Measurements from ENCODE around the gene HS3ST3A1. TPM values are rescaled to one million over a fixed set of nuclear protein-coding genes. Genes with fewer than 3 reads are reported as not detected.

HS3ST3A1 gene
- total and polyA plus RNA-seq, 5 donors from 2014 or later = 1.8 to 8.3 (median 7.4) TPM

DNA sequence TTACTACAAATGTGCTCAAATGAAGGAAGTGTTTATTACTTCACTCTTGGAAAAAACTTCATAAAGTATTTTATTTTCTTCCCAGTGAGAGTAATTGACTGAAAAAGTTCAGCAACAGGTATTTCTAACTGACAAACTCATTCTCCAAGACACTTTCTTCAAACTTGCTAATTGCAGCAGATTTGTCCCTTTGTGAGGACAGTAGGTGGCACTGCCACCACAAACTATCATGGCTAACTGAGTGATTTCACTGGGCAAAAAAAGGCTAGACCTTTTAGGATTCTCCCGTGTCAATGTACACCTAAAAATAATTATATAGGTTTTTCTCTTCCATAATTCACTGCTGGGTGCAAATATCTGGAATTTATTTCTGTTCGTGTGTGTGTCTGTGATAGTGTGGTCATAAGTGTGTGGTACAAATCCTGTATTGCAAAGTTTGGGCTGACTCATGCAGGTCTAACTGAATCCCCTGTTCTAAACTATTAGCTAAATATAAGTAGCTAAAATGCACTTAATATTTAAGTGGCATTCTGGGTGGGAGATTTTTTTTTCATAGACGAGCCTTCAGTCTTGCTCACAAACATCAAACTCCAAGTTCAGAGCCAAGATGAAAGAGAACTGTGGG, 3.9 kb downstream of the HS3ST3A1 start:
- peaks cover 5 to 12% (median 9%) of the 10 kb centered on the region in 4 donors for H3K4me1 Mint-ChIP-seq
- H3K27ac Mint-ChIP-seq = peak overlapping the region in 1 of 3 donors; percentile 66
- H3K36me3 ChIP-seq (ENCODE audit: control insufficient read depth, insufficient read depth, low read length) = no peaks in the 10 kb centered on the region
- H3K27ac ChIP-seq (ENCODE audit: insufficient read depth, low read length, poor library complexity, severe bottlenecking) = no peak overlapping the region
- no peaks in the 10 kb centered on the region for H3K9me3 ChIP-seq (ENCODE audit: control insufficient read depth in 2 of 2, low read length in 2 of 2)
- H3K4me3 ChIP-seq (ENCODE audit: low read depth, low read length) = no peak overlapping the region
- H3K9me3 Mint-ChIP-seq = peaks cover 0 to 4% (median 0%) of the 10 kb centered on the region in 7 donors
- H3K27me3 Mint-ChIP-seq = peaks cover 51% of the 10 kb centered on the region
- peaks cover 21% of the 10 kb centered on the region for H3K4me1 ChIP-seq (ENCODE audit: control insufficient read depth, insufficient read depth, low read length, poor library complexity, severe bottlenecking)
- DNase-seq = peak; percentile 15 to 69 (median 58)
- H3K27me3 ChIP-seq (ENCODE audit: control insufficient read depth, insufficient read depth, low read length) = peaks cover 20% of the 10 kb centered on the region
- peak in 1 of 2 donors; percentile 62 for ATAC-seq (ENCODE audit: low read depth in 2 of 2)
- no peak overlapping the region for H3K4me3 Mint-ChIP-seq
- no peaks in the 10 kb centered on the region for H3K36me3 Mint-ChIP-seq

DNA sequence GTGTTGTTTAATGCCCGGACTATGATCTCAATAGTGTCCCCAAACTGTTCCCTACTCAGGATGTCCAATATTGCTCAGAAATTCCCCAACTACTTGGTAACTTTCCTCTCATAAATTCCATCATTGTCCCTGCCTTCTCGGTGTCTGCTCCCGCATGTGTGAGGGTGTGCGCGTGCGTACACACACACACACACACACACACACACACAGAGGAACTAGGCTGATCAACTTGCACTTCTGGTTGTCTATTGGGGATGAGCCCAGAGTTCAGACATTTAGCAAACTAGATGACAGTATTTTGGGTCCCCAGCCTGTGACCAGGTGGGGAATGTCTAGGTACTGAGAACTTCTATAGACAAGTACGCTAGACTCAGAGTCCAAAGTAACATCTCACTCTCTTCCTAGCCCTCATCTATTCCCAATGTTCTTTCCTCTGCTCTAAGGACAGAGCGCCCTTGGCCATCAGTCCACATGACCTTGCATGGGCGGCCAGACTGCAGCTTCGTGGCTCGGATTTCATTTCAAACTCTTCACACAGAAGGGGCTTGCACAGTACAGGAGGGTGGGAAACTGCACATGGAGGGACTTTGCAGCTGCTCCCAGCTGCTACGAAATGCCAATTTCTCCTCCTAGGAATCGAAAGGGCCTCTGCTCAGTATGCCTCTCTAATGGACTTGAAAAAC, 5.3 kb downstream of the HS3ST3A1 start:
- no peak overlapping the region for H3K4me3 Mint-ChIP-seq
- H3K4me3 ChIP-seq (ENCODE audit: low read depth, low read length) = no peak overlapping the region
- H3K36me3 ChIP-seq (ENCODE audit: control insufficient read depth, insufficient read depth, low read length) = no peaks in the 10 kb centered on the region
- H3K9me3 Mint-ChIP-seq = no peaks in the 10 kb centered on the region
- ATAC-seq (ENCODE audit: low read depth in 2 of 2) = no peak
- H3K36me3 Mint-ChIP-seq = no peaks in the 10 kb centered on the region
- peaks cover 10% of the 10 kb centered on the region for H3K4me1 ChIP-seq (ENCODE audit: control insufficient read depth, insufficient read depth, low read length, poor library complexity, severe bottlenecking)
- peaks cover 44% of the 10 kb centered on the region for H3K27me3 Mint-ChIP-seq
- H3K27me3 ChIP-seq (ENCODE audit: control insufficient read depth, insufficient read depth, low read length) = peaks cover 20% of the 10 kb centered on the region
- no peak overlapping the region for H3K27ac ChIP-seq (ENCODE audit: insufficient read depth, low read length, poor library complexity, severe bottlenecking)
- H3K4me1 Mint-ChIP-seq = peaks cover 4 to 8% (median 5%) of the 10 kb centered on the region in 4 donors
- H3K9me3 ChIP-seq (ENCODE audit: control insufficient read depth in 2 of 2, low read length in 2 of 2) = no peaks in the 10 kb centered on the region
- DNase-seq = no peak
- H3K27ac Mint-ChIP-seq = no peak overlapping the region

DNA sequence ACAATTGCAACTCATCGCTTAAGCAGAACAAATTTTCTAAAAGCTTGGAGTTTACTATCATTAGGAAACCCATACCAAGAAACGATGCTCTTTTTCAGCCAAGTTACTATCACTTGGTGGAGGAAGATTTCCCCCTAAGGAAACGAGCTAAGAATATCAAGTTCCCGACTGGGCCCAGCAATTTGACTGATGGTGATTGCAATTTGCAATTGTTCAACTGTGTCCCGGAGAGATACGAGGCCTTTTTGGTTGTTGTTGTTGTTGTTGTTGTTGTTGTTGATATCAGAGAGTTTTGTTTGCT, 6.2 kb downstream of the HS3ST3A1 start:
- DNase-seq = no peak
- H3K9me3 Mint-ChIP-seq = no peaks in the 10 kb centered on the region
- no peak overlapping the region for H3K4me3 Mint-ChIP-seq
- H3K36me3 Mint-ChIP-seq = no peaks in the 10 kb centered on the region
- no peak overlapping the region for H3K27ac Mint-ChIP-seq
- peaks cover 4 to 8% (median 5%) of the 10 kb centered on the region in 4 donors for H3K4me1 Mint-ChIP-seq
- Histone ChIP-seq H3K36me3 (ENCODE audit: control insufficient read depth, insufficient read depth, low read length) (no peaks in the 10 kb centered on the region), H3K9me3 (ENCODE audit: control insufficient read depth in 2 of 2, low read length in 2 of 2) (no peaks in the 10 kb centered on the region), H3K27ac (ENCODE audit: insufficient read depth, low read length, poor library complexity, severe bottlenecking) (no peak overlapping the region), H3K27me3 (ENCODE audit: control insufficient read depth, insufficient read depth, low read length) (peaks cover 20% of the 10 kb centered on the region), H3K4me1 (ENCODE audit: control insufficient read depth, insufficient read depth, low read length, poor library complexity, severe bottlenecking) (peaks cover 1% of the 10 kb centered on the region), H3K4me3 (ENCODE audit: low read depth, low read length) (no peak overlapping the region)
- H3K27me3 Mint-ChIP-seq = peaks cover 42% of the 10 kb centered on the region
- ATAC-seq (ENCODE audit: low read depth in 2 of 2) = no peak

DNA sequence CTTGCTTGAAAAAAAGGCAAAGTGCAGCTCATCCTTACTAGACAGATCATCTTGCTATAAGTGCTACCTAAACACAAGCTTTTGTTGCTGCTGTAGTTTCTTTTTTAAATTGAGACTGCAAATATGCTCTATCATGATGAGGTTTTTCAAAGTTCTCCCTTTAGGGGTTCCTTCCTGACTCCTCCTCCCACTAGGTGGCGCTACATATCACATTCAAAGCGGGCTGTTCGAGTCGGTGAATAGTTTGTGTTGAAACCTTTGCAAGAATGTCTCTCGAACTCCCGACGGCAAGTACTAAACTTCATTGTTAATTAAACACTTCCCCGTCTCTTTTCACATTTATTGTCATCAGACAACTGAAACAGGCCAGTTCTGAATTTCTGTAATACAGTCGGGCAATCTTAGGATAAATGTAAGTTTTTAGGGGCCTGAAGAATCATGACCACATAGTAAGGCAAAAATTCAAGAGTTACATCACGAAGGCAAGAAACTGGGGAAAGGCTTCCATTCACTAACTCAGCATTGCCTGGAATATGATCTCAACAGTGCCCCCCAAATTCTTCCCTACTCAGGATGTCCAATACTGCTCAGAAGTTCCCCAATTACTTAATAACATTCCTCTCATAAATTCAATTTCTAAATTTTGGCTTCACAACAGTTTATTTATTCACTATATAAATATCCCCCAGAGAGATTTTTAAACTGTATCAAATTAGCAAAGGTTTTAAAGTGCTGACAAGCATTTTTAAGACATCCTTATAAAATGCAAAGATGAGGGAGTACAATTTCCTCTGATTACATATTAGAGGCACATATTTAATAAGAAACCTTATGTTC, 6.7 kb downstream of the HS3ST3A1 start:
- peaks cover 42% of the 10 kb centered on the region for H3K27me3 Mint-ChIP-seq
- H3K4me1 Mint-ChIP-seq = peaks cover 3 to 6% (median 5%) of the 10 kb centered on the region in 4 donors
- Histone ChIP-seq H3K4me3 (ENCODE audit: low read depth, low read length) (no peak overlapping the region), H3K9me3 (ENCODE audit: control insufficient read depth in 2 of 2, low read length in 2 of 2) (no peaks in the 10 kb centered on the region), H3K27me3 (ENCODE audit: control insufficient read depth, insufficient read depth, low read length) (peaks cover 18% of the 10 kb centered on the region), H3K27ac (ENCODE audit: insufficient read depth, low read length, poor library complexity, severe bottlenecking) (no peak overlapping the region), H3K4me1 (ENCODE audit: control insufficient read depth, insufficient read depth, low read length, poor library complexity, severe bottlenecking) (no peaks in the 10 kb centered on the region), H3K36me3 (ENCODE audit: control insufficient read depth, insufficient read depth, low read length) (no peaks in the 10 kb centered on the region)
- H3K9me3 Mint-ChIP-seq = no peaks in the 10 kb centered on the region
- H3K27ac Mint-ChIP-seq = no peak overlapping the region
- ATAC-seq (ENCODE audit: low read depth in 2 of 2) = peak; percentile 85 to 87
- H3K36me3 Mint-ChIP-seq = no peaks in the 10 kb centered on the region
- peak; percentile 68 to 87 (median 83) for DNase-seq
- H3K4me3 Mint-ChIP-seq = no peak overlapping the region

DNA sequence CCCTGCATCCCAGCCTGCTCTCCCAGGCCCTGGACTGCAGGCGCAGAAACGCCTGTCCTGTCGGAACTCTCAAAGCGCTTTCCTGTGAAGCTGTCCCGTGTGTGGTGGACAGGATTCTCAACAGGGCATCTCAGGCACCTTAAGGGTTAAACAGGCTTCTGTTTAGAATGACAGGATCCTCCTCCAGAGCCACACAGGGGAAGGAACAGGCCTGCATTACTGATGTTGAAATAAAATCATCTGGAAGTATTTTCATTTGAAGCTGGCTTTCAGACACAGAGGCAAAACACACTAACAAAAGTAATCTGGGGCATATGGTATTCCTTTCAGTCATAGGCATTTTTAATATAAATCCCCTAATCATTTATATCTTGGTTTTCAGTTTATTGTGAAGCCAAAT, 7.4 kb downstream of the HS3ST3A1 start:
- peaks cover 11% of the 10 kb centered on the region for H3K27me3 ChIP-seq (ENCODE audit: control insufficient read depth, insufficient read depth, low read length)
- no peaks in the 10 kb centered on the region for H3K36me3 ChIP-seq (ENCODE audit: control insufficient read depth, insufficient read depth, low read length)
- no peaks in the 10 kb centered on the region for H3K4me1 ChIP-seq (ENCODE audit: control insufficient read depth, insufficient read depth, low read length, poor library complexity, severe bottlenecking)
- Mint-ChIP-seq H3K27ac (no peak overlapping the region), H3K4me3 (no peak overlapping the region), H3K27me3 (peaks cover 40% of the 10 kb centered on the region), H3K9me3 (no peaks in the 10 kb centered on the region), H3K36me3 (no peaks in the 10 kb centered on the region), H3K4me1 (peaks cover 0 to 5% (median 5%) of the 10 kb centered on the region in 4 donors)
- DNase-seq = no peak
- ATAC-seq (ENCODE audit: low read depth in 2 of 2) = no peak
- H3K27ac ChIP-seq (ENCODE audit: insufficient read depth, low read length, poor library complexity, severe bottlenecking) = no peak overlapping the region
- no peak overlapping the region for H3K4me3 ChIP-seq (ENCODE audit: low read depth, low read length)
- H3K9me3 ChIP-seq (ENCODE audit: control insufficient read depth in 2 of 2, low read length in 2 of 2) = no peaks in the 10 kb centered on the region

DNA sequence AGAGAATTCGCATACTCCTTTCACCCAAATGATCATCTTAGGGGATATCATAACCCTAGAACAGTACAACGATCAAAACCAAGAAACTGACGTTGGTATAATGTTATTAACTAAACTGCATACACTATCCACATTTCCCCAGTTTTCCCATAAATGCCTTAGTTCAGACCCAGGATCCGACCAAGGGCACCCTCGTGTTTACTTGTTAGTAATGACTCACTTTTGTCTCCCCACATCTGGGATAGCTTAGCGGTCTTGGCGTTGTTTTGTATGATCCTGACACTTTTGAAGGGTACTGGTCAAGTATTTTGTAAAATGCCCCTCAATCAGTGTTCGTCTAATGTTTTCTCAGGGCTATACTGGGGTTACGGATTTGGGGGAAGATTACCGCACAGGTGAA, 8.0 kb downstream of the HS3ST3A1 start:
- Histone ChIP-seq H3K4me3 (ENCODE audit: low read depth, low read length) (no peak overlapping the region), H3K36me3 (ENCODE audit: control insufficient read depth, insufficient read depth, low read length) (no peaks in the 10 kb centered on the region), H3K9me3 (ENCODE audit: control insufficient read depth in 2 of 2, low read length in 2 of 2) (no peaks in the 10 kb centered on the region), H3K27me3 (ENCODE audit: control insufficient read depth, insufficient read depth, low read length) (peaks cover 6% of the 10 kb centered on the region), H3K4me1 (ENCODE audit: control insufficient read depth, insufficient read depth, low read length, poor library complexity, severe bottlenecking) (no peaks in the 10 kb centered on the region), H3K27ac (ENCODE audit: insufficient read depth, low read length, poor library complexity, severe bottlenecking) (no peak overlapping the region)
- H3K27me3 Mint-ChIP-seq = peaks cover 34% of the 10 kb centered on the region
- no peak for DNase-seq
- H3K27ac Mint-ChIP-seq = no peak overlapping the region
- peaks cover 0 to 5% (median 5%) of the 10 kb centered on the region in 4 donors for H3K4me1 Mint-ChIP-seq
- H3K4me3 Mint-ChIP-seq = no peak overlapping the region
- H3K9me3 Mint-ChIP-seq = no peaks in the 10 kb centered on the region
- H3K36me3 Mint-ChIP-seq = no peaks in the 10 kb centered on the region
- no peak for ATAC-seq (ENCODE audit: low read depth in 2 of 2)

DNA sequence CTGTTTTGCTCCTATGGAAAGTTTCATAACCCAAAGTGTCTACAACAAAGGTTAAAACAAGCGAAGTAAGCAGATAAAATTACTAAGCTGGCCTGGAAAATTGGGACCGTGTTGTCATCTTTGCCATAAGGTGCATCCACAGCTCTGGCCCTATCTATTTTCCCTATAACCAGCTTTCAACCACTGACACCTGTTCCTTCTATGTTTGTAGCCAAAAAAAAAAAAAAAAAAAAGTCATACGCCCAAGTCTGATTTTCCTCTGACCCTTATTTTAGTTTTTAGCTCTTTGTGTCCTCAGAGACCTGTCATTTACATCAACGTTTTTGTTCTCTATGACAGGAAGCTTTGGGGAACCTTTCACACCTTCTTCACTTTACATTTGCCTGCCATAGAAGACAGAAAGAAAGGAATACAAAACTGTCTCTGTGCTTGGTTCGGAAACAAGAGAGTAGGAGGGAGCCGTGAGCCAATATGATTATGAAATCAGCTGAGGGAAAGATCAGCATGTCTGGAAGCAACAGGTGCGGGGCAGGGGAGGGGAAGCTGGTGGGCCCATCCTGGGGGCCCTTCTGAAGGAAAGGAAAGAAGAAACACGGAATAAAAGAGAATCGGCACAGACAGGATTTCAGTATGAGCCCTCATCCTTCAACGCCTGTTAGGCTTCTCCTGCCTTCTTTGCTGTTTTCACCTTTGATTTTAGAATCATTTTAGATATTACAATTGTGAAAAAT, 8.5 kb downstream of the HS3ST3A1 start:
- Mint-ChIP-seq H3K27ac (no peak overlapping the region), H3K4me1 (peaks cover 0 to 5% (median 5%) of the 10 kb centered on the region in 4 donors), H3K36me3 (no peaks in the 10 kb centered on the region), H3K27me3 (peaks cover 34% of the 10 kb centered on the region), H3K9me3 (no peaks in the 10 kb centered on the region), H3K4me3 (no peak overlapping the region)
- ATAC-seq (ENCODE audit: low read depth in 2 of 2) = no peak
- no peak overlapping the region for H3K4me3 ChIP-seq (ENCODE audit: low read depth, low read length)
- H3K36me3 ChIP-seq (ENCODE audit: control insufficient read depth, insufficient read depth, low read length) = no peaks in the 10 kb centered on the region
- H3K4me1 ChIP-seq (ENCODE audit: control insufficient read depth, insufficient read depth, low read length, poor library complexity, severe bottlenecking) = no peaks in the 10 kb centered on the region
- H3K27me3 ChIP-seq (ENCODE audit: control insufficient read depth, insufficient read depth, low read length) = peaks cover 2% of the 10 kb centered on the region
- no peak overlapping the region for H3K27ac ChIP-seq (ENCODE audit: insufficient read depth, low read length, poor library complexity, severe bottlenecking)
- no peak for DNase-seq
- H3K9me3 ChIP-seq (ENCODE audit: control insufficient read depth in 2 of 2, low read length in 2 of 2) = no peaks in the 10 kb centered on the region
